GM23338 (cell line): ENCODE results near the gene GRB14.

Experiments used
- CTCF ChIP-seq, 2 experiments: fragments of 200-600 bp in 1 of 2; sonication (generic) in 1 of 2; conservative IDR thresholded peaks; 2 replicates each; pipeline versions ENCODE4 v1.5.1 to v1.6.1; 2016 to 2017; ENCODE audit warnings: antibody characterized with exemption in 2 of 2, low read depth in 2 of 2, mild to moderate bottlenecking in 2 of 2, moderate library complexity in 1 of 2
- ETS1 ChIP-seq: IDR thresholded peaks from 2 replicates; pipeline ENCODE4 v1.6.1; 2016; ENCODE audit warnings: antibody characterized with exemption
- EZH2 ChIP-seq: fragments of 200-600 bp; sonication (generic); IDR thresholded peaks from one replicate; pipeline ENCODE4 v1.8.0; 2017; ENCODE audit warnings: antibody characterized with exemption, mild to moderate bottlenecking, low read depth; ENCODE audit not compliant: unreplicated experiment
- EZH2phosphoT487 ChIP-seq: fragments of 200-600 bp; sonication (generic); IDR thresholded peaks from one replicate; pipeline ENCODE4 v1.8.1; 2018; ENCODE audit warnings: antibody characterized with exemption; ENCODE audit not compliant: unreplicated experiment
- JUNB ChIP-seq: IDR thresholded peaks from one replicate; pipeline ENCODE4 v1.6.1; 2016; ENCODE audit warnings: antibody characterized with exemption; ENCODE audit not compliant: unreplicated experiment
- POLR2AphosphoS5 ChIP-seq: IDR thresholded peaks from 2 replicates; pipeline ENCODE4 v1.6.1; 2016; ENCODE audit warnings: antibody characterized with exemption, low read depth
- REST ChIP-seq: IDR thresholded peaks from one replicate; pipeline ENCODE4 v1.6.1; 2018; ENCODE audit warnings: antibody characterized with exemption; ENCODE audit not compliant: unreplicated experiment
- STAT1 ChIP-seq: IDR thresholded peaks from one replicate; pipeline ENCODE4 v1.6.1; 2016; ENCODE audit warnings: antibody characterized with exemption; ENCODE audit not compliant: unreplicated experiment
- ZNF114 ChIP-seq: fragments of 250-450 bp; sonication (Bioruptor Pico); IDR thresholded peaks from 2 replicates; pipeline ENCODE4 v1.5.0; 2020; ENCODE audit warnings: mild to moderate bottlenecking, moderate library complexity

- TF ChIP-seq CTCF (conservative IDR thresholded peaks at IDR 0.05; ENCODE audit: low read depth in 2 of 2) (no peak), POLR2AphosphoS5 (no peak), EZH2 (no peak), REST (no peak), EZH2phosphoT487 (no peak), JUNB (no peak), STAT1 (no peak), ZNF114 (no peak), ETS1 (no peak)
These were observed 34.1 kb upstream of the GRB14 start for GRCh38 chr2:164655336-164655735.
